GM12878 (cell line): Measurements from ENCODE around the gene RASAL1.

Source experiments
- CEBPB ChIP-seq, 2 experiments: fragments of 150-350 bp in 1 of 2; IDR thresholded peaks; 2 replicates each; pipeline ENCODE4 v1.6.1; 2012 to 2014; ENCODE audit warnings: low read depth in 2 of 2, low read length in 2 of 2, borderline replicate concordance in 1 of 2, inconsistent platforms in 1 of 2
- MYB ChIP-seq: fragments of 150-350 bp; IDR thresholded peaks from 2 replicates; pipeline ENCODE4 v1.6.1; 2014; ENCODE audit warnings: mild to moderate bottlenecking, low read depth, low read length, borderline replicate concordance
- ZNF274 ChIP-seq: IDR thresholded peaks from one replicate; pipeline ENCODE4 v1.8.0; 2011; ENCODE audit not compliant: insufficient read length, insufficient read depth
- TF ChIP-seq, protein P1 (sequence below), 3 experiments: IDR thresholded peaks in 2 of 3; conservative IDR thresholded peaks in 1 of 3; 2 replicates each; pipeline ENCODE4 v1.5.1; 2011; ENCODE audit warnings: low read depth in 3 of 3, low read length in 3 of 3, mild to moderate bottlenecking in 3 of 3, control low read depth in 2 of 3, moderate library complexity in 2 of 3, inconsistent platforms in 1 of 3, mixed read lengths in 1 of 3; ENCODE audit not compliant: control insufficient read depth in 2 of 3, insufficient read depth in 1 of 3; ENCODE audit errors: extremely low read depth in 1 of 3

DNA sequence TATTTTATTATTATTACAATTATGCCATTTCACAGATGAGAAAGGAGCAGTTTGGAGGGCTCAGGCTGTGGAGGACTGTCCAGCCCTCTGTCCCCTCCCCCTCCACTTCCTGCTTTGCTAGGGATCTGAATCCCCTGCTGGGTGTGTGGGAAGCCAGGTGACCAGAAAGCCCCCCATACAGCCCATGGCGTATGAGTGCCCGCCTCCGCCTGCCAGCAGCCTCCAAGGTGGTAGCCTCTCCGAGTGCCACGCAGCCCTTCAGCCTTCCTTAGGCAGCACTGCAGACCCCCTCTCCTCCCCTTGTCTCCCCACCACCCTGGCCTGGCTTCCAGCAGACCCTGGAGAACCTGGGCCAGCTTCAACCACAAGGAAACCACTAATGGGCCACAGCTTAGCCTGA is 66.4 kb downstream of the RASAL1 start:
- TF ChIP-seq, protein P1, sequence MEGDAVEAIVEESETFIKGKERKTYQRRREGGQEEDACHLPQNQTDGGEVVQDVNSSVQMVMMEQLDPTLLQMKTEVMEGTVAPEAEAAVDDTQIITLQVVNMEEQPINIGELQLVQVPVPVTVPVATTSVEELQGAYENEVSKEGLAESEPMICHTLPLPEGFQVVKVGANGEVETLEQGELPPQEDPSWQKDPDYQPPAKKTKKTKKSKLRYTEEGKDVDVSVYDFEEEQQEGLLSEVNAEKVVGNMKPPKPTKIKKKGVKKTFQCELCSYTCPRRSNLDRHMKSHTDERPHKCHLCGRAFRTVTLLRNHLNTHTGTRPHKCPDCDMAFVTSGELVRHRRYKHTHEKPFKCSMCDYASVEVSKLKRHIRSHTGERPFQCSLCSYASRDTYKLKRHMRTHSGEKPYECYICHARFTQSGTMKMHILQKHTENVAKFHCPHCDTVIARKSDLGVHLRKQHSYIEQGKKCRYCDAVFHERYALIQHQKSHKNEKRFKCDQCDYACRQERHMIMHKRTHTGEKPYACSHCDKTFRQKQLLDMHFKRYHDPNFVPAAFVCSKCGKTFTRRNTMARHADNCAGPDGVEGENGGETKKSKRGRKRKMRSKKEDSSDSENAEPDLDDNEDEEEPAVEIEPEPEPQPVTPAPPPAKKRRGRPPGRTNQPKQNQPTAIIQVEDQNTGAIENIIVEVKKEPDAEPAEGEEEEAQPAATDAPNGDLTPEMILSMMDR (IDR thresholded peaks at IDR 0.05 in 2 of 3, conservative IDR thresholded peaks at IDR 0.05 in 1 of 3; ENCODE audit: control insufficient read depth in 2 of 3, extremely low read depth in 1 of 3, insufficient read depth in 1 of 3, low read depth in 3 of 3, low read length in 3 of 3) = no peak
- TF ChIP-seq MYB (no peak), ZNF274 (no peak), CEBPB (IDR thresholded peaks at IDR 0.05; ENCODE audit: borderline replicate concordance in 1 of 2, low read depth in 2 of 2, low read length in 2 of 2) (no peak)
